Epithelial cell of proximal tubule (primary cell): Measurements from ENCODE around the gene RAB11FIP4. TPM values are rescaled to one million over a fixed set of nuclear protein-coding genes. Genes with fewer than 3 reads are reported as not detected.

Experiments
- DNase-seq: peaks from one replicate; pipeline ENCODE4 v3.0.0-alpha.2; 2011; ENCODE audit warnings: low read depth
- H3K4me3 ChIP-seq: 2 replicates; pipeline ENCODE4 v1.5.1; 2011; ENCODE audit warnings: low read depth, mild to moderate bottlenecking, low read length
- CTCF ChIP-seq: conservative IDR thresholded peaks from 2 replicates; pipeline ENCODE4 v1.5.1; 2012; ENCODE audit warnings: low read depth, mild to moderate bottlenecking, low read length
- total RNA-seq: library from RNA; depleted of rRNA; stranded (reverse); fragments of >200 nt; gene quantifications from 2 replicates; pipeline ENCODE4 v1.2.3, GENCODE V29; 2015

The RAB11FIP4 gene
- total RNA-seq, 1 donor from 2014 or later: 15.1 TPM

- DNase-seq: no peak
- no peak for TF ChIP-seq CTCF
- H3K4me3 ChIP-seq: no peak overlapping the region
Measured at GRCh38 chr17:31427684-31428083, 36.2 kb downstream of the RAB11FIP4 start.

GRCh38 chr17:31428111-31428510, 36.6 kb downstream of the RAB11FIP4 start:
- no peak for TF ChIP-seq CTCF
- DNase-seq: no peak
- no peak overlapping the region for H3K4me3 ChIP-seq

GRCh38 chr17:31428512-31428911, 37.0 kb downstream of the RAB11FIP4 start:
- H3K4me3 ChIP-seq: no peak overlapping the region
- TF ChIP-seq CTCF: no peak
- DNase-seq: no peak

- no peak for DNase-seq
- no peak for TF ChIP-seq CTCF
- no peak overlapping the region for H3K4me3 ChIP-seq
Measured at GRCh38 chr17:31431098-31431851, 39.8 kb downstream of the RAB11FIP4 start.

GRCh38 chr17:31431852-31432658, 40.6 kb downstream of the RAB11FIP4 start:
- no peak for DNase-seq
- H3K4me3 ChIP-seq: no peak overlapping the region
- TF ChIP-seq CTCF: no peak

GRCh38 chr17:31433091-31433790, 41.8 kb downstream of the RAB11FIP4 start:
- no peak for DNase-seq
- H3K4me3 ChIP-seq: no peak overlapping the region
- no peak for TF ChIP-seq CTCF
